ENCODE measurements around the gene RPUSD2.

The RPUSD2 gene

DNA sequence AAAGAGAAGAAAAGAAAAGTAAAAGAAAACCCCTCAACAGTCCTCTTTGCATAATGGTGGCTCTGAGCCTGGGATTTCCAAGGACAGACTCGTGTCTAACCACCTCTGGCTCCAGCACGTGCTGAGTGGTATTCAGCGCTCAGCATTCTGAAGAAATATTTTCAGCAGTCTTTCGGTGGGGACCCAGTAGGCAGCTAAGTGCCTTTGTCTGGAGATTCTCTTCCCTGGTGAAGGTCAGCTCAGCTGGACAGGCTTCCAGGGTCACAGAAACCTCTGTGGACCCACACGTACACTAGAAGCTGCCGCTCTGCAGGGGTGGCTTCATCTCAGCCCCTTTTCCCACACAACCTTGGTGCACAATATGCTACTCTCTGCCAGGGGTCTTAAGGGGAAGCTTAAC lies 40.3 kb upstream of the RPUSD2 start:
- Histone ChIP-seq H3K79me2 (ENCODE audit: insufficient read depth, low read length) (no peaks in the 10 kb centered on the region), H3K36me3 (ENCODE audit: insufficient read depth, low read length) (no peaks in the 10 kb centered on the region), H3K9me3 (ENCODE audit: low read length) (no peaks in the 10 kb centered on the region), H3K27me3 (ENCODE audit: insufficient read depth, low read length) (no peaks in the 10 kb centered on the region), H3K4me3 (ENCODE audit: low read depth, low read length, poor library complexity, severe bottlenecking) (no peak overlapping the region), H3K4me2 (ENCODE audit: low read length) (no peak overlapping the region), H3K9ac (ENCODE audit: low read length) (no peak overlapping the region), H2AFZ (ENCODE audit: low read length) (no peak overlapping the region), H4K20me1 (ENCODE audit: insufficient read depth, low read length) (no peaks in the 10 kb centered on the region), H3K4me1 (ENCODE audit: insufficient read depth, low read length, severe bottlenecking) (no peaks in the 10 kb centered on the region), H3F3A (ENCODE audit: insufficient read depth, low read length) (no peaks in the 10 kb centered on the region), H3K27ac (ENCODE audit: low read depth, low read length, poor library complexity, severe bottlenecking) (no peak overlapping the region), H3K9me2 (ENCODE audit: low read depth, low read length) (no peaks in the 10 kb centered on the region)
- no peak for TF ChIP-seq EZH2 (IDR thresholded peaks at IDR 0.05; ENCODE audit: borderline replicate concordance, low read length)
- TF ChIP-seq, protein P1, sequence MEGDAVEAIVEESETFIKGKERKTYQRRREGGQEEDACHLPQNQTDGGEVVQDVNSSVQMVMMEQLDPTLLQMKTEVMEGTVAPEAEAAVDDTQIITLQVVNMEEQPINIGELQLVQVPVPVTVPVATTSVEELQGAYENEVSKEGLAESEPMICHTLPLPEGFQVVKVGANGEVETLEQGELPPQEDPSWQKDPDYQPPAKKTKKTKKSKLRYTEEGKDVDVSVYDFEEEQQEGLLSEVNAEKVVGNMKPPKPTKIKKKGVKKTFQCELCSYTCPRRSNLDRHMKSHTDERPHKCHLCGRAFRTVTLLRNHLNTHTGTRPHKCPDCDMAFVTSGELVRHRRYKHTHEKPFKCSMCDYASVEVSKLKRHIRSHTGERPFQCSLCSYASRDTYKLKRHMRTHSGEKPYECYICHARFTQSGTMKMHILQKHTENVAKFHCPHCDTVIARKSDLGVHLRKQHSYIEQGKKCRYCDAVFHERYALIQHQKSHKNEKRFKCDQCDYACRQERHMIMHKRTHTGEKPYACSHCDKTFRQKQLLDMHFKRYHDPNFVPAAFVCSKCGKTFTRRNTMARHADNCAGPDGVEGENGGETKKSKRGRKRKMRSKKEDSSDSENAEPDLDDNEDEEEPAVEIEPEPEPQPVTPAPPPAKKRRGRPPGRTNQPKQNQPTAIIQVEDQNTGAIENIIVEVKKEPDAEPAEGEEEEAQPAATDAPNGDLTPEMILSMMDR (IDR thresholded peaks at IDR 0.05; ENCODE audit: low read length) = no peak

DNA sequence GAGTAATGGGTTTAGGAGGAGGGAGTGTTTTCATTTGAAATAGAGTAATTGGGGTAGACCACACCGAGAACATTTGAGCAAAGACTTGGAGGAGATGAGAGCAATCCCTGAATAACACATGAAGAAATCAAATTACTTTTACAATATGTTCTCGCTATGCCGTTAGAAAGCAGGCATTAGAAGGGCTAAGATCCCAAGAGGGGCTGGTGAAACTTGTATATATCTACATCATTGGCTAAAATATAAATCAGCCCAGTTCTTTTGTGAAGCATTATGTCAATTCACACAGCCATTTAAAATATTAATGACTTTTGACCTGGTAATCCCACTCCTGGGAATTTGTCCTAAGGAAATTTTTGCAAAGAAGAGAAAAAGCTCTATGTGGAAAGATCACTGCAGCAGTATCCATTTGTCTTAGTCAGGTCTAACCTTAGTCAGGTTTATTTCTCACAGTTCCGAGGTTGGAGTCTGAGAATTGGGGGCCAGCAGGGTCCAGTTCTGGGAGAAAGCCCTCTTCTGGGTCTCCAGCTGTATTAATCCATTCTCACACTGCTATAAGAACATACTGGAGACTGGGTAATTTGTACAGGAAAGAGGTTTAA lies 35.2 kb upstream of the RPUSD2 start:
- TF ChIP-seq EZH2 (IDR thresholded peaks at IDR 0.05; ENCODE audit: borderline replicate concordance, low read length) = no peak
- TF ChIP-seq, protein P1 (IDR thresholded peaks at IDR 0.05; ENCODE audit: low read length) = no peak
- H4K20me1 ChIP-seq (ENCODE audit: insufficient read depth, low read length) = no peaks in the 10 kb centered on the region
- H3K36me3 ChIP-seq (ENCODE audit: insufficient read depth, low read length) = no peaks in the 10 kb centered on the region; the same call in 1 of the 2 replicates
- no peaks in the 10 kb centered on the region for H3F3A ChIP-seq (ENCODE audit: insufficient read depth, low read length)
- no peak overlapping the region for H3K27ac ChIP-seq (ENCODE audit: low read depth, low read length, poor library complexity, severe bottlenecking)
- H3K4me2 ChIP-seq (ENCODE audit: low read length) = no peak overlapping the region
- H3K9me2 ChIP-seq (ENCODE audit: low read depth, low read length) = no peaks in the 10 kb centered on the region
- no peak overlapping the region for H2AFZ ChIP-seq (ENCODE audit: low read length)
- H3K4me1 ChIP-seq (ENCODE audit: insufficient read depth, low read length, severe bottlenecking) = no peaks in the 10 kb centered on the region
- no peaks in the 10 kb centered on the region for H3K9me3 ChIP-seq (ENCODE audit: low read length)
- H3K27me3 ChIP-seq (ENCODE audit: insufficient read depth, low read length) = no peaks in the 10 kb centered on the region
- H3K79me2 ChIP-seq (ENCODE audit: insufficient read depth, low read length) = no peaks in the 10 kb centered on the region
- no peak overlapping the region for H3K9ac ChIP-seq (ENCODE audit: low read length)
- no peak overlapping the region for H3K4me3 ChIP-seq (ENCODE audit: low read depth, low read length, poor library complexity, severe bottlenecking)

DNA sequence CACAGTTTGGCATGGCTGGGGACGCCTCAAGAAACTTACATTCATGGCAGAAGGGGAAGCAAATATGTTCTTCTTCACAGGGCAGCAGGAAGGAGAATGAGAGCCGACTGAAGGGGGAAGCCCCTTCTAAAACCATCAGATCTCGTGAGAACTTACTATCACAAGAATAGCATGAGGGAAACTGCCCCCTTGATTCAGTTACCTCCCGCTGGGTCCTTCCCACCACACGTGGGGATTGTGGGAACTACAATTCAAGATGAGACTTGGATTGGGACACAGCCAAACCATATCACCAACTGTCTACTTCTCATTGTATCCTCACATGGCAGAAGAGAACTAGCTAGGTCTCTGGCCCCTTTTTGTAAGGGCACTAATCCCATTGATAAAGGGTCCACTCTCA lies 34.7 kb upstream of the RPUSD2 start:
- Histone ChIP-seq H3K27ac (ENCODE audit: low read depth, low read length, poor library complexity, severe bottlenecking) (no peak overlapping the region), H3K79me2 (ENCODE audit: insufficient read depth, low read length) (no peaks in the 10 kb centered on the region), H2AFZ (ENCODE audit: low read length) (no peak overlapping the region), H4K20me1 (ENCODE audit: insufficient read depth, low read length) (no peaks in the 10 kb centered on the region), H3K9ac (ENCODE audit: low read length) (no peak overlapping the region), H3K4me3 (ENCODE audit: low read depth, low read length, poor library complexity, severe bottlenecking) (no peak overlapping the region), H3K9me2 (ENCODE audit: low read depth, low read length) (no peaks in the 10 kb centered on the region), H3K4me2 (ENCODE audit: low read length) (no peak overlapping the region), H3K9me3 (ENCODE audit: low read length) (no peaks in the 10 kb centered on the region), H3K36me3 (ENCODE audit: insufficient read depth, low read length) (no peaks in the 10 kb centered on the region; the same call in 1 of the 2 replicates), H3F3A (ENCODE audit: insufficient read depth, low read length) (no peaks in the 10 kb centered on the region), H3K27me3 (ENCODE audit: insufficient read depth, low read length) (no peaks in the 10 kb centered on the region), H3K4me1 (ENCODE audit: insufficient read depth, low read length, severe bottlenecking) (no peaks in the 10 kb centered on the region)
- TF ChIP-seq EZH2 (IDR thresholded peaks at IDR 0.05; ENCODE audit: borderline replicate concordance, low read length) = no peak
- TF ChIP-seq, protein P1 (IDR thresholded peaks at IDR 0.05; ENCODE audit: low read length) = no peak

Data from OCI-LY1 (cell line).